Stimulated activated CD8-positive, alpha-beta memory T cell treated with anti-CD3 and anti-CD28 coated beads, Interleukin-2, amount 100 ng/mL, for 48 hours (primary cell): ENCODE measurements around the gene TRMT6.

ENCODE experiments used
- DNase-seq, 2 donors: peaks; one replicate each; pipeline ENCODE4 v3.0.0-alpha.2; 2020; ENCODE audit warnings: low read depth in 2 of 2

The TRMT6 gene

GRCh38 chr20:5949943-5950270 lies 426 bp downstream of the TRMT6 start:
- DNase-seq, result no peak

- DNase-seq, result peak in 1 of 2 donors; percentile 57
These were observed 3.1 kb downstream of the TRMT6 start for GRCh38 chr20:5947276-5947675.

GRCh38 chr20:5945963-5946362 lies 4.4 kb downstream of the TRMT6 start:
- DNase-seq, result no peak

GRCh38 chr20:5938456-5939029 lies 11.8 kb downstream of the TRMT6 start:
- no peak for DNase-seq

GRCh38 chr20:5936238-5936637 lies 14.1 kb downstream of the TRMT6 start:
- no peak for DNase-seq

- no peak for DNase-seq
These were observed 14.9 kb downstream of the TRMT6 start for GRCh38 chr20:5935384-5935783.

DNA sequence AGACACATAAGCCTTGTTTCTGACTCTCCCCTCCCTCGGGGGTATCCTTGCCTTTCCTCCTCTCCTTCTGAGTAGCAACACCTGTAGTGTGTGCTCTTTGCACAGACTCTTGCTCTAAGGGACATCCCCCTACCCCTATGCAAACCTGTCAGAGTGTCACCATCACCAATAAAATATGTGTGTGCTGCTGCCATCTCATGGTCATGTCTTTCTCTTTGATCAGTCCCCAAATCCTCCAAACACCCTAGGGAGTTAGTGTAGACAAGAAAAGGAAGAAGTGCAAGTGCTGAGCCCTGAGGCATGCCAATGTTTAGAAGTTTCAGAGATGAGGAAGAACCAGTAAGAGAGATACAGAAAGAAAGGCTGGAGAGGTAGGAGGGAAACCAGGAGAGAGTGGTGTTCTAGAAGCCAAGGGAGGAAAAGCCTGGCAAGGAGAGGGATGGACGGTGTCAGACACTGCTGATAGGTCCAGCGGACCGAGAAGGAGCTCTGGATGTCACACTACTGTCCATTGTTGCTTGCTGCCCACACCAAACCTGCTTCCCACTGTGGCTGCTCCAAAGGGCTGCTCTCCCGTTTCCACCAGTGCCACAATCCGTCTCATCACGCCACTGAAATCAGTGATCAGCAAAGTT lies 16.4 kb downstream of the TRMT6 start:
- no peak for DNase-seq

DNA sequence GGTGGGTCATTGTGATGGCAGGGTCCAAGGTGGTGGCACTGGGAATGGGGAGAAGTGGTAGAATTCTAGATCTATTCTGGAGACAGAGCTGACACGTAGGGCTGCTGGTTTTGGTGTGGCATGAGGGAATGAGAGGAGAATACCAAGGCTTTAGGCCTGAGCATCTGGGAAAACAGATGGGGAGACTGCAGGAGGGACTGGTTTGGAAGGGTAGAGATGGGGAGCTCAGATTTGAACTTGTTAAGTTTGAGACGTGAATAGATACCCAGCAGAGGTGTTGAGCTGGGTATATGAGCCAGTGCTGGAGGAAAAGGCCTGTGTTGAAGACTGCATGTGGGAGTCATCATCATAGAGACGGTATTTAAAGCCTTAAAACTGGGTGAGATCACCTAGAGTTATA lies 17.5 kb downstream of the TRMT6 start:
- no peak for DNase-seq

- no peak for DNase-seq
These were observed 18.9 kb downstream of the TRMT6 start for GRCh38 chr20:5931411-5931810.

- DNase-seq, result no peak
These were observed 21.3 kb downstream of the TRMT6 start for GRCh38 chr20:5928836-5929715.

DNA sequence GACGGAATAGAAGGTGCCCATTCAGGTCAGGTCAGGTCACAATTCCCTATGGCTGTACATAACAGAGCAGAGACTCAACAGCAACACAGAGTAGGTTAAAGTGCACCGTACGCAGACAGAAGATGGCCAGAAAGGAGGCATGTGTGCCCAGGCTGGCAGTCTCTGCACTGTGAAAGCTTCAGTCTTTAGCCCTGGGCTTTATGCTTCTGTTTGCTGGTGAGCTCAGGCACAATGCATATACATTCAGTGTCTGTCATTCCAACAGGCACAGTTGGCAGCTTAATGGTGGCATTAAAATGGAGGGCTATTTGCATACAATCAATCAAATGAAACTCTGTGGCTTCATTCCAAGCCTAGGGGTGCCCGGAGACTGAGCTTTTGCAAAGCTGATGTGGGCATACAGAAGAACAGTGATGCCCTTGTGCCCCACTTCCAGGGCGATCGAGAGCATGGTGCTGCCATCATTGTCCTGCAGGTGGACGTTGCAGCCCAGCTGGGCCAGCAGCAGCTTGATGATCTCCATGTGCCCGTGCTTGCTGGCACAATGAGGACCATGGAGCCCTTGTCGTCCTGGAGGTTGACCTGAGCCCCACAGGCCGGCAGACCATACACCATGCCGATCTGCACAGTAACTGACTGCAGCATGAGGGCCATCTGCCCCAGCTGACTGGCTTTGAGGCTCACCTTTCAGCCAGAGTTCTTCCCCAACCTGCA lies 22.4 kb downstream of the TRMT6 start:
- no peak for DNase-seq

DNA sequence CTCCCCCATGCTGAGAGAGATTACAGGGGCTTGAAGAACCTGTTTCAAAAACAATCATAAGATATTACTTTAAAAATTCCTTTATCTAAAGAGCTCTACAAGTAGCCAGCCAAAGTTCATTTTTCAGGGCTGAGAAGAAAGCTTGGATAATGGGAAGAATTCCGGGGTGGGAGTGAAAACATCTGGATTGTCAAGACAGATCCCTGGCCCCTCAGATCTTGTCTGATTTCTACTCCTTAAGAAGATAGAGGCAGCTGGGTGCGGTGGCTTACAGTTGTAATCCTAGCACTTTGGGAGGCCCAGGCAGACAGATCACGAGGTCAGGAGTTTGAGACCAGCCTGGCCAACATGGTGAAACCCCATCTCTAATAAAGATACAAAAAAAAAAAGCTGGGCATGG lies 24.8 kb downstream of the TRMT6 start:
- no peak for DNase-seq

DNA sequence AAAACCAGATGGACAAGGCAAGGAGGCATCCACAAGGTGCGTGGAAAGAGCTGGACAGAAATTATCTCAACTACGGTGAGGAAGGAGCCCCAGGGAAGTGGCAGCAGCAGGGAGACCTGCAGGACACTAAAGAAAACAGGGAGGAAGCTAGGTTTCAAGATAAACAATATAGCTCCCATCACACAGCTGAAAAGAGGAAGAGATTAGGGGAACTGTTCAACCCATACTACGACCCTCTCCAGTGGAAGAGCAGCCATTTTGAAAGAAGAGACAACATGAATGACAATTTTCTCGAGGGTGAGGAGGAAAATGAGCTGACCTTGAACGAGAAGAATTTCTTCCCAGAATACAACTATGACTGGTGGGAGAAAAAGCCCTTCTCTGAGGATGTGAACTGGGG lies 26.8 kb downstream of the TRMT6 start:
- DNase-seq, result no peak

GRCh38 chr20:5920581-5920980 lies 29.8 kb downstream of the TRMT6 start:
- DNase-seq, result no peak

DNA sequence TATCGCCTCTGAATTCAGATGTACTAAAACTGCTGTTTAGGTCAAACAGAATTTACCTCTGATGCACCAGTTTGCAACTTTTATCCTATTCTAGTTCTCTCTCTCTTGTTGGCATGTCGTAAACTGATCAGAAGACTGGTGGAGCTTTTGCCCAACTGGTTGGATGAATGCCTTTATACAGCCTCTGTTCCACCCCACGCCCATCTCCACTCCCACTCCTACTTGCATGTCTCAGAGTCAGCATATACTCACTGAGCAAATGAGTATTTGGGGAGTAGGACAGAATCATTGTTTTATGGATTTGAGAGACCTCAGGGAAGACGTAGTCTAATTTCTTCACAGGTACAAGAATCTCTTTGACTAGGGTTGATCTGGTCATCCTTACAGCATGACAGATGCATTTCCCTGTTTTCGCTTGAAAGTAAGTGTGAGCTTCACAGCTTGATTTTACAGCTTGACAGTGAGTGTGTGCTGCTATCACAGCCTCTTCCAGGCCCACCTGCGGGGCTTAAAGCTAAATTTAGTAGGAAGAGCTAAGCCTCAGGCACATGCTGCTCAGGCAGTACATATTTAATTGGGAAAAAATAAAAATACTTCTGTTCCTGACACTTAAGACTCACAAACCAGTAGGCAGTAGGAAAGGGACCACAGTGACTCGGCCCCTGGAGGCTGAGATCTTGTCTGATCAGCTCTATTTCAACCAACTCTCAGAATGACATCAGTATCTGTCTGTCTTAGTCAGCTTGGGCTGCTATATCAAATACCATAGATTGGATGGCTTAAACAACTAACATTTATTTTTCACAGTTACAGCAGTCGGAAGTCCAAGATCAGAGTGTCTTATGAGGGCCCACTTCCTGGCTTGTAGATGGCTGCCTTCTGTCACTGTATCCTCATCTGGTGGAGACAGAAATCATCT lies 30.4 kb downstream of the TRMT6 start:
- no peak for DNase-seq

DNA sequence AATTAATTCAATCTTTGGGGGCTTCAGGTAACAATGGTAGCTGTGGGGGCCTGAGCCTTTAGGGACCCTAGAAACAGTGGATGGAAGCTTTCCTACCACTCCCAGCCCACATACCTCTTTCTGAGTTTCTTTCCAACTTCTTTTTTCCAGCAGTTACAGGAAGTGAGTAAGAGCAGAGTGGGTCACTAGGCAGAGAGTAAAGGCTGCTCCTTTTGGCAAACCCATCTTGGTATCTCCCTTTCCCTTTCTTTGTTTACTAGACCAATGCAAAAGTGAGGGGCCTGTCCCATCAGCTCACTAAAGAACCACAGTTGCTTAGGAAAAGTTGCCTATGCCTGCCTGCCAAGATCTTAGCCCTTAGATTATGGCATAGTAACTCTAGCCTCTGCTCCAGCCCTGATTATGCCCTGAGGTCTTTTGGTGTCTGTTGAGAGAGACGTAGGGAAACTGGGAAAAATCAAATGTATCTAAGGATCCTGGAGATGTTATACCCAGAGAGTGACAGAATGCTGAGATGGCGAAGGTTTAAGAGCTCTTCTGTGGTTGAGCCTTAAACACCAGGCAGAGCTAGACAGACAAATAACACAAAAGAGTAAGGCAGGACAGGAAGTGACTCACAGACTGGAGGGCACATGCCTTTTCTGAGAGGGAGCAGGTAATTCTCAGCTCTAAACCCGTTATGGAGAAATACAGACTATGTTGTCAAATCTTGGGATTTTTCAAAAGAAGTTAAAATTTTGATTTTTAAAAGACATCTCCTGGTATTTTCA lies 31.3 kb downstream of the TRMT6 start:
- DNase-seq, result no peak

GRCh38 chr20:5914859-5915258 lies 35.5 kb downstream of the TRMT6 start:
- DNase-seq, result no peak

DNA sequence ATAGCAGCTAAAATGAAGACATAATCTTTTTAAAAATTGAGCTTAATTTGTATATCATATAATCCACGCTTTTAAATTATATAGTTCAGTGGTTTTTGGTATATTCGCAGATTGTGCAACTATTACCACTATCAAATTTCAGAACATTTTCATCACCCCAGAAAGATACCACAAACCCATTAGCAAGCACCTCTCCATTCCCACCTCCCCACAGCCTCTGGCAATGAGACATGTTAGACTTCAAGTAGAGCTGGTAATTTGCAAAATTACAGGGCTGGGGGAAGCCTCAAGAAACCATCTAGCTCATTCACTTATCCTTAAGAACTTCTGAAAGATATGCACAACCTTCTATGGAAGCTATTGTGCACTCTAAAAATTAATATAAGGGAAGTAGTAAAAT lies 37.2 kb downstream of the TRMT6 start:
- DNase-seq, result no peak

- DNase-seq, result no peak
These were observed 40.1 kb downstream of the TRMT6 start for GRCh38 chr20:5910186-5910585.

- no peak for DNase-seq
These were observed 41.4 kb downstream of the TRMT6 start for GRCh38 chr20:5908981-5909380.

- DNase-seq, result no peak
These were observed 49.4 kb downstream of the TRMT6 start for GRCh38 chr20:5900908-5901307.
